ENCODE measurements around the gene GNMT. TPM values are rescaled to one million over a fixed set of nuclear protein-coding genes. Genes with fewer than 3 reads are reported as not detected.

The GNMT gene
- total RNA-seq, 1 donor from 2014 or later: 1.5 TPM

DNA sequence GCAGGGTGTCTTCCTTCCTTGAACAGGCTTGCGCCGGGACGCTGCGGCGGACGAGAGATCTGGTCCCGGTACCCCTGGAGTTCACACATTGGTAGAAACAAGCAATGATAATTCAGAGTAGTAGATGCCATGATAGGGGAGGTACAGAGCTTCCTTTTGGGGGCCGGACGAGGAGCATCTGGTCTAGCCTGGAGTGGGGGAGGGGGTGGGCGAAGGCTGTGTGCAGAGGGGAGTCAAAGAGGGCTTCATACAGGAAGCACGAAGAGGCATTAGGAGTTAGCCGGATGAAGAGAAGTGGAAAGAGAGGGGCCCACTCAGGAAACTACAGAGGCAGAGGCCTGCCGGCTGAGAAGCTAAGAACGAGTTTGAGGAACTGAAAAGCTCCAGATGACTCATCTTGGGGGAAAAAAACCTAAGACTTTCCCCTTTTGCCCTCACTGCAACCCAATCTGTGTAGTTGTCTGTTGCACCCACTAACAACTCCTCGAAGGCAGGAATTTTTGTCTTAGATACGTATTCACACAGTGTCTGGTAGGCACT, 30.7 kb upstream of the GNMT start:
- no peaks in the 10 kb centered on the region for H3K27me3 ChIP-seq
- H3K4me3 ChIP-seq: peak overlapping the region; percentile 61 to 69
- H3K9me3 ChIP-seq: no peaks in the 10 kb centered on the region
- TF ChIP-seq, protein P1, sequence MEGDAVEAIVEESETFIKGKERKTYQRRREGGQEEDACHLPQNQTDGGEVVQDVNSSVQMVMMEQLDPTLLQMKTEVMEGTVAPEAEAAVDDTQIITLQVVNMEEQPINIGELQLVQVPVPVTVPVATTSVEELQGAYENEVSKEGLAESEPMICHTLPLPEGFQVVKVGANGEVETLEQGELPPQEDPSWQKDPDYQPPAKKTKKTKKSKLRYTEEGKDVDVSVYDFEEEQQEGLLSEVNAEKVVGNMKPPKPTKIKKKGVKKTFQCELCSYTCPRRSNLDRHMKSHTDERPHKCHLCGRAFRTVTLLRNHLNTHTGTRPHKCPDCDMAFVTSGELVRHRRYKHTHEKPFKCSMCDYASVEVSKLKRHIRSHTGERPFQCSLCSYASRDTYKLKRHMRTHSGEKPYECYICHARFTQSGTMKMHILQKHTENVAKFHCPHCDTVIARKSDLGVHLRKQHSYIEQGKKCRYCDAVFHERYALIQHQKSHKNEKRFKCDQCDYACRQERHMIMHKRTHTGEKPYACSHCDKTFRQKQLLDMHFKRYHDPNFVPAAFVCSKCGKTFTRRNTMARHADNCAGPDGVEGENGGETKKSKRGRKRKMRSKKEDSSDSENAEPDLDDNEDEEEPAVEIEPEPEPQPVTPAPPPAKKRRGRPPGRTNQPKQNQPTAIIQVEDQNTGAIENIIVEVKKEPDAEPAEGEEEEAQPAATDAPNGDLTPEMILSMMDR (IDR thresholded peaks at IDR 0.05): no peak
- TF ChIP-seq POLR2A (IDR thresholded peaks at IDR 0.05): no peak
- no peak for TF ChIP-seq POLR2AphosphoS5 (IDR thresholded peaks at IDR 0.05; ENCODE audit: insufficient read depth in 1 of 2, low read depth in 1 of 2)
- DNase-seq (ENCODE audit: extremely low spot score in 2 of 2): no peak
- H3K4me1 ChIP-seq: peaks cover 40% of the 10 kb centered on the region
- peak overlapping the region; percentile 93 for H3K27ac ChIP-seq
- peaks cover 0 to 8% of the 10 kb centered on the region in 2 donors for H3K36me3 ChIP-seq
- intact Hi-C loops (cut with DNase I): no loop called here

DNA sequence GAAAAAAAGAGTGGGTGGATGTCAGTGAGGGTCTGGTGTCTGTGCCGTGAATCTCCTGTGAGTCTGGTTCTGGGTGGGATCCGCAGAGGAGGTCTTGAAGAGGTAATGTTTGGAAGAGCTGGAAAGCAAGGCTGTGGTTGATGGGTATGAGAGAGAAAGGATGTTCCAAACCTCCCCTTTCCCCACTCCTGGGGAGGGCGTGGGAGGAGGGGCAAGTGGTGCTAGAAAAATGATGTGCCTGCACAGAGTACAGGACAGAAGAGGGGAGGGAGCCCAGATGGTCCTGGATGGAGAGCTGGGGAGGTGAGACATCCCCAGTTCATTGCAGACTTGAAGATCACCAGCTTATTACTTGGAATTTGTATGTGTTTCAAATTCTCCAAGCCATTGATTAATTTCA, 28.1 kb upstream of the GNMT start:
- Histone ChIP-seq H3K4me3 (no peak overlapping the region), H3K36me3 (peaks cover 0 to 32% of the 10 kb centered on the region in 2 donors), H3K4me1 (peaks cover 40% of the 10 kb centered on the region), H3K27ac (no peak overlapping the region), H3K9me3 (no peaks in the 10 kb centered on the region), H3K27me3 (no peaks in the 10 kb centered on the region)
- no peak for DNase-seq (ENCODE audit: extremely low spot score in 2 of 2)
- intact Hi-C loops (cut with DNase I): no loop called here
- TF ChIP-seq POLR2AphosphoS5 (IDR thresholded peaks at IDR 0.05; ENCODE audit: insufficient read depth in 1 of 2, low read depth in 1 of 2) (no peak), POLR2A (IDR thresholded peaks at IDR 0.05) (no peak)
- TF ChIP-seq, protein P1 (IDR thresholded peaks at IDR 0.05): no peak

DNA sequence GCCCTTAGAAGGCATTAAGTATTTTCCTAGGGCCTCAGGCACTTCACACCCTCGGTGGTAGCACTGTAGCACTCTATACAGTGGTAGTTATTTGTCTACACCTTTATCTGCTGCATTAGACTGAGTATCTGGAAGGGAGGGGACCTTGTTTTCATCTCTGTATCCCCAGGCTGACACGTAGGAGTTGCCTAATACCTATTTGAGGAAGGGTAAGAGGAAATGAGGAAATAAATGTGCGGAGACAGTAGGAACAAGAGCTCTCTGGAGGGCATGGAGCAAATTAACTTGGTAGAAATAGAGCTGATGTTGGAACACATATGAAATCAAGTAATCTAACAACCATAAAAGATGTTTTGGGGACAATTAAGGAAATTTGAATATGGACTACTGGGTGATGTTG, 27.3 kb upstream of the GNMT start:
- peaks cover 0 to 38% of the 10 kb centered on the region in 2 donors for H3K36me3 ChIP-seq
- DNase-seq (ENCODE audit: extremely low spot score in 2 of 2): no peak
- TF ChIP-seq, protein P1 (IDR thresholded peaks at IDR 0.05): no peak
- TF ChIP-seq POLR2AphosphoS5 (IDR thresholded peaks at IDR 0.05; ENCODE audit: insufficient read depth in 1 of 2, low read depth in 1 of 2) (no peak), POLR2A (IDR thresholded peaks at IDR 0.05) (no peak)
- H3K4me3 ChIP-seq: no peak overlapping the region
- H3K4me1 ChIP-seq: peaks cover 40% of the 10 kb centered on the region
- no peak overlapping the region for H3K27ac ChIP-seq
- H3K9me3 ChIP-seq: no peaks in the 10 kb centered on the region
- intact Hi-C loops (cut with DNase I): no loop called here
- H3K27me3 ChIP-seq: no peaks in the 10 kb centered on the region

DNA sequence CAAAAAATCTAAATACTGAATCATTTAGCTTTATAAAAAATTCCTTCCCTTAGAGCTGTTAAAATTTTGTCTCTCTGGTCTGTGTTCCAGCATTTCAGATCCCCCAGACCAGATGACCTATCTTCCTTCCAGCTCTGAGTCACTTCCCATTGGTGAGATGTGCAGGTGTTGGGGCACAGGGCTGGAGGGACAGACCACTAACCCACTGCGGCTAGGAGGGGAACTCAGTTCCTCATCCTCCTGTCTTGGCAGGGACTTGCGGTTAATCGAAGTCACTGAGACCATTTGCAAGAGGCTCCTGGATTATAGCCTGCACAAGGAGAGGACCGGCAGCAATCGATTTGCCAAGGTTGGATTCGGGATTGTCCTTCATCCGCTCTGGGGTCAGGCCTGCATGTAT, 25.2 kb upstream of the GNMT start:
- peaks cover 0 to 46% of the 10 kb centered on the region in 2 donors for H3K36me3 ChIP-seq
- peaks cover 34% of the 10 kb centered on the region for H3K4me1 ChIP-seq

DNA sequence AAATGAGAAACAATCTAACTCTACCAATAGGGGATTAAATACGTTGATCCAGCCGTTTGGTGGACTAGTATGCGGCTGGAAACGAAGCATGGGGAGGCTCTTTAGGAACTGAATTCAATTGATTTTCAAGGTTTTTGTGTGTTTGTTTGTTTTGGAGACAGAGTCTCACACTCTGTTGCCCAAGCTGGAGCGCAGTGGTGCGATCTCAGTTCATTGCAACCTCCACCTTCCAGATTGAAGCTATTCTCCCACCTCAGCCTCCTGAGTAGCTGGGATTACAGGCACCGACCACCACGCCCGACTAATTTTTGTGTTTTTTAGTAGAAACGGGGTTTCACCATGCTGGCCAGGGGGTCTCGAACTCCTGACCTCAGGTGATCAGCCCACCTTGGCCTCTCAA, 24.2 kb upstream of the GNMT start:
- peaks cover 0 to 48% of the 10 kb centered on the region in 2 donors for H3K36me3 ChIP-seq
- intact Hi-C loops (cut with DNase I): no loop called here
- DNase-seq (ENCODE audit: extremely low spot score in 2 of 2): no peak
- peaks cover 23% of the 10 kb centered on the region for H3K4me1 ChIP-seq
- H3K4me3 ChIP-seq: no peak overlapping the region
- no peaks in the 10 kb centered on the region for H3K27me3 ChIP-seq
- no peaks in the 10 kb centered on the region for H3K9me3 ChIP-seq
- H3K27ac ChIP-seq: no peak overlapping the region
- TF ChIP-seq POLR2A (IDR thresholded peaks at IDR 0.05) (no peak), POLR2AphosphoS5 (IDR thresholded peaks at IDR 0.05; ENCODE audit: insufficient read depth in 1 of 2, low read depth in 1 of 2) (no peak)
- TF ChIP-seq, protein P1 (IDR thresholded peaks at IDR 0.05): no peak

More for the DNA sequence above, 25.2 kb upstream of the GNMT start:
- Histone ChIP-seq H3K4me3 (no peak overlapping the region), H3K9me3 (no peaks in the 10 kb centered on the region), H3K27me3 (no peaks in the 10 kb centered on the region), H3K27ac (no peak overlapping the region)
- intact Hi-C loops (cut with DNase I): no loop called here
- no peak for DNase-seq (ENCODE audit: extremely low spot score in 2 of 2)
- TF ChIP-seq POLR2AphosphoS5 (IDR thresholded peaks at IDR 0.05; ENCODE audit: insufficient read depth in 1 of 2, low read depth in 1 of 2): no peak
- TF ChIP-seq POLR2A (IDR thresholded peaks at IDR 0.05): no peak
- TF ChIP-seq, protein P1 (IDR thresholded peaks at IDR 0.05): no peak

All from vagina (tissue), 2 donors.